H9 (cell line): Measurements from ENCODE around the gene OSCAR. TPM values are rescaled to one million over a fixed set of nuclear protein-coding genes. Genes with fewer than 3 reads are reported as not detected.

Experiments
- DNase-seq: peaks from one replicate; pipeline ENCODE4 v3.0.0-alpha.2; 2017
- H2AFZ ChIP-seq: one replicate; pipeline ENCODE4 v1.6.1; 2013; ENCODE audit warnings: mild to moderate bottlenecking, low read length, control low read depth, moderate library complexity
- H2AK5ac ChIP-seq: 2 replicates; pipeline ENCODE4 v1.6.1; 2013; ENCODE audit warnings: low read length, control low read depth, mixed read lengths; ENCODE audit not compliant: insufficient read length
- H2BK120ac ChIP-seq: one replicate; pipeline ENCODE4 v1.6.1; 2013; ENCODE audit warnings: low read depth, mild to moderate bottlenecking, low read length, control low read depth, inconsistent platforms; ENCODE audit not compliant: poor library complexity, severe bottlenecking
- H2BK12ac ChIP-seq: 2 replicates; pipeline ENCODE4 v1.6.1; 2013; ENCODE audit warnings: low read length, control low read depth, mixed read lengths, low read depth; ENCODE audit not compliant: insufficient read length
- H2BK15ac ChIP-seq: 2 replicates; pipeline ENCODE4 v1.6.1; 2013; ENCODE audit warnings: low read depth, low read length, control low read depth
- H2BK20ac ChIP-seq: one replicate; pipeline ENCODE4 v1.6.1; 2013; ENCODE audit warnings: low read depth, mild to moderate bottlenecking, low read length, control low read depth, inconsistent platforms; ENCODE audit not compliant: poor library complexity, severe bottlenecking
- H2BK5ac ChIP-seq: 2 replicates; pipeline ENCODE4 v1.6.1; 2013; ENCODE audit warnings: low read length, control low read depth, mixed read lengths; ENCODE audit not compliant: insufficient read length
- H3K14ac ChIP-seq: 2 replicates; pipeline ENCODE4 v1.6.1; 2013; ENCODE audit warnings: low read length, control low read depth; ENCODE audit not compliant: insufficient read depth
- H3K18ac ChIP-seq: 2 replicates; pipeline ENCODE4 v1.6.1; 2013; ENCODE audit warnings: low read depth, mild to moderate bottlenecking, mixed read lengths, low read length, control low read depth; ENCODE audit not compliant: insufficient read length
- H3K23ac ChIP-seq: 2 replicates; pipeline ENCODE4 v1.6.1; 2013; ENCODE audit warnings: low read length, control low read depth, mixed read lengths, low read depth; ENCODE audit not compliant: insufficient read length
- H3K23me2 ChIP-seq: 2 replicates; pipeline ENCODE4 v1.6.1; 2013; ENCODE audit warnings: low read depth, mild to moderate bottlenecking, mixed read lengths, low read length, control low read depth; ENCODE audit not compliant: insufficient read length, poor library complexity, severe bottlenecking
- H3K27ac ChIP-seq: 2 replicates; pipeline ENCODE4 v1.5.1; 2013; ENCODE audit warnings: low read length, control low read depth, mixed read lengths, low read depth; ENCODE audit not compliant: insufficient read length
- H3K27me3 ChIP-seq: 2 replicates; pipeline ENCODE4 v1.6.1; 2013; ENCODE audit warnings: low read length, control low read depth, inconsistent platforms; ENCODE audit not compliant: insufficient read depth
- H3K4ac ChIP-seq: 2 replicates; pipeline ENCODE4 v1.6.1; 2013; ENCODE audit warnings: low read depth, mild to moderate bottlenecking, control low read depth, inconsistent platforms, low read length, moderate library complexity
- H3K4me1 ChIP-seq: 2 replicates; pipeline ENCODE4 v1.6.1; 2013; ENCODE audit warnings: low read length, control low read depth, inconsistent platforms; ENCODE audit not compliant: insufficient read depth
- H3K4me2 ChIP-seq: 2 replicates; pipeline ENCODE4 v1.6.1; 2013; ENCODE audit warnings: low read length, control low read depth, mixed read lengths; ENCODE audit not compliant: insufficient read length, insufficient read depth
- H3K56ac ChIP-seq: 2 replicates; pipeline ENCODE4 v1.6.1; 2013; ENCODE audit warnings: low read depth, mild to moderate bottlenecking, mixed read lengths, low read length, control low read depth; ENCODE audit not compliant: insufficient read length
- H3K79me1 ChIP-seq: 2 replicates; pipeline ENCODE4 v1.6.1; 2013; ENCODE audit warnings: low read depth, mild to moderate bottlenecking, moderate library complexity, low read length, control low read depth, inconsistent platforms; ENCODE audit not compliant: insufficient read depth, poor library complexity, severe bottlenecking
- H3K79me2 ChIP-seq: 2 replicates; pipeline ENCODE4 v1.6.1; 2013; ENCODE audit warnings: low read length, control low read depth, inconsistent platforms; ENCODE audit not compliant: insufficient read depth
- H3K9ac ChIP-seq: 2 replicates; pipeline ENCODE4 v1.6.1; 2013; ENCODE audit warnings: low read length, control low read depth, mixed read lengths; ENCODE audit not compliant: insufficient read length; ENCODE audit errors: extremely low read depth
- H3K9me3 ChIP-seq: one replicate; pipeline ENCODE4 v1.6.1; 2013; ENCODE audit warnings: low read depth, low read length, inconsistent platforms; ENCODE audit not compliant: control insufficient read depth
- H3T11ph ChIP-seq: one replicate; pipeline ENCODE4 v1.6.1; 2013; ENCODE audit warnings: mild to moderate bottlenecking, low read length, control low read depth, inconsistent platforms
- H4K20me1 ChIP-seq: one replicate; pipeline ENCODE4 v1.6.1; 2013; ENCODE audit not compliant: control insufficient read depth, insufficient read length, insufficient read depth
- H4K5ac ChIP-seq: 2 replicates; pipeline ENCODE4 v1.6.1; 2013; ENCODE audit warnings: low read depth, mild to moderate bottlenecking, mixed read lengths, low read length, control low read depth; ENCODE audit not compliant: insufficient read length
- H4K8ac ChIP-seq: replicated peaks from 2 replicates; pipeline ENCODE4 v1.6.1; 2013; ENCODE audit warnings: low read length, control low read depth, mixed read lengths, low read depth; ENCODE audit not compliant: insufficient read length
- H4K91ac ChIP-seq: 2 replicates; pipeline ENCODE4 v1.6.1; 2013; ENCODE audit warnings: low read depth, mild to moderate bottlenecking, moderate library complexity, mixed read lengths, low read length, control low read depth; ENCODE audit not compliant: insufficient read length
- H3K27ac Mint-ChIP-seq, 3 experiments: 2 replicates in 2 of 3; 3 replicates in 1 of 3; pipeline ENCODE4 v1.8.0; 2020 to 2021; ENCODE audit warnings: mixed read lengths in 3 of 3, mild to moderate bottlenecking in 1 of 3, moderate library complexity in 1 of 3
- H3K27me3 Mint-ChIP-seq: 2 replicates; pipeline ENCODE4 v1.8.0; 2021; ENCODE audit warnings: low read depth, mild to moderate bottlenecking, moderate library complexity, mixed read lengths
- H3K36me3 Mint-ChIP-seq, 3 experiments: 2 replicates in 2 of 3; 3 replicates in 1 of 3; pipeline ENCODE4 v1.8.0; 2020 to 2021; ENCODE audit warnings: low read depth in 3 of 3, mixed read lengths in 3 of 3; ENCODE audit not compliant: insufficient read depth in 1 of 3
- H3K4me1 Mint-ChIP-seq, 2 experiments: 2 replicates each; pipeline ENCODE4 v1.8.0; 2020; ENCODE audit warnings: mixed read lengths in 2 of 2
- H3K4me3 Mint-ChIP-seq, 2 experiments: 2 replicates in 1 of 2; 3 replicates in 1 of 2; pipeline ENCODE4 v1.8.0; 2020 to 2021; ENCODE audit warnings: mild to moderate bottlenecking in 2 of 2, mixed read lengths in 2 of 2, moderate library complexity in 1 of 2
- H3K9me3 Mint-ChIP-seq, 2 experiments: 2 replicates in 1 of 2; 3 replicates in 1 of 2; pipeline ENCODE4 v1.8.0; 2020; ENCODE audit warnings: mild to moderate bottlenecking in 2 of 2, mixed read lengths in 2 of 2, moderate library complexity in 1 of 2
- WGBS: extraction: QIAGEN DNeasy Blood & Tissue Kit; methylation state at CpG from one replicate; pipeline ENCODE4 v1.1.7; 2013; ENCODE audit warnings: missing lambda C conversion rate, low lambda C conversion rate, mixed read lengths; ENCODE audit not compliant: insufficient read length; ENCODE audit errors: extremely low coverage; 5-methylcytosine and 5-hydroxymethylcytosine counted together
- total RNA-seq: library from RNA; stranded (reverse); gene quantifications from 2 replicates; pipeline ENCODE4 v1.2.1, GENCODE V29; 2021
- TF ChIP-seq, protein P1 (sequence below): fragments of 200-600 bp; sonication (generic); conservative IDR thresholded peaks from 3 replicates; pipeline ENCODE4 v1.8.0; 2021; ENCODE audit warnings: antibody characterized with exemption, mild to moderate bottlenecking

The OSCAR gene
- total RNA-seq, 1 experiment from 2014 or later: 0.24 TPM

GRCh38 chr19:54149021-54149812, 48.6 kb upstream of the OSCAR start:
- H3K27ac Mint-ChIP-seq: no peak overlapping the region; a peak in 1 of 7 replicates
- no peak overlapping the region for H4K5ac ChIP-seq
- H4K8ac ChIP-seq: no peak overlapping the region
- DNase-seq: no peak
- no peak overlapping the region for H2BK12ac ChIP-seq
- H3K23ac ChIP-seq: no peak overlapping the region
- H3K18ac ChIP-seq: no peak overlapping the region
- no peaks in the 10 kb centered on the region for H3K27me3 ChIP-seq
- H3K9me3 ChIP-seq: no peaks in the 10 kb centered on the region
- H3K4me2 ChIP-seq: no peak overlapping the region
- no peaks in the 10 kb centered on the region; a peak in 1 of 5 replicates for H3K9me3 Mint-ChIP-seq
- no peaks in the 10 kb centered on the region for H3K79me2 ChIP-seq
- no peak overlapping the region for H2AK5ac ChIP-seq
- no peak overlapping the region for H3K4ac ChIP-seq
- H3T11ph ChIP-seq: no peak overlapping the region
- H3K36me3 Mint-ChIP-seq: peaks cover 67 to 92% (median 91%) of the 10 kb centered on the region in 3 experiments
- no peak overlapping the region for H3K27ac ChIP-seq
- no peak overlapping the region for H2BK120ac ChIP-seq
- H3K4me1 ChIP-seq: no peaks in the 10 kb centered on the region
- no peak overlapping the region for H2BK20ac ChIP-seq
- TF ChIP-seq, protein P1, sequence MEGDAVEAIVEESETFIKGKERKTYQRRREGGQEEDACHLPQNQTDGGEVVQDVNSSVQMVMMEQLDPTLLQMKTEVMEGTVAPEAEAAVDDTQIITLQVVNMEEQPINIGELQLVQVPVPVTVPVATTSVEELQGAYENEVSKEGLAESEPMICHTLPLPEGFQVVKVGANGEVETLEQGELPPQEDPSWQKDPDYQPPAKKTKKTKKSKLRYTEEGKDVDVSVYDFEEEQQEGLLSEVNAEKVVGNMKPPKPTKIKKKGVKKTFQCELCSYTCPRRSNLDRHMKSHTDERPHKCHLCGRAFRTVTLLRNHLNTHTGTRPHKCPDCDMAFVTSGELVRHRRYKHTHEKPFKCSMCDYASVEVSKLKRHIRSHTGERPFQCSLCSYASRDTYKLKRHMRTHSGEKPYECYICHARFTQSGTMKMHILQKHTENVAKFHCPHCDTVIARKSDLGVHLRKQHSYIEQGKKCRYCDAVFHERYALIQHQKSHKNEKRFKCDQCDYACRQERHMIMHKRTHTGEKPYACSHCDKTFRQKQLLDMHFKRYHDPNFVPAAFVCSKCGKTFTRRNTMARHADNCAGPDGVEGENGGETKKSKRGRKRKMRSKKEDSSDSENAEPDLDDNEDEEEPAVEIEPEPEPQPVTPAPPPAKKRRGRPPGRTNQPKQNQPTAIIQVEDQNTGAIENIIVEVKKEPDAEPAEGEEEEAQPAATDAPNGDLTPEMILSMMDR: no peak
- H3K4me1 Mint-ChIP-seq: no peaks in the 10 kb centered on the region
- no peak overlapping the region for H2BK5ac ChIP-seq
- no peak overlapping the region for H4K91ac ChIP-seq
- no peak overlapping the region for H3K9ac ChIP-seq
- H4K20me1 ChIP-seq: no peaks in the 10 kb centered on the region
- H2BK15ac ChIP-seq: no peak overlapping the region
- no peak overlapping the region for H2AFZ ChIP-seq
- H3K79me1 ChIP-seq: no peaks in the 10 kb centered on the region
- peaks cover 1% of the 10 kb centered on the region; the same call in 1 of the 2 replicates for H3K27me3 Mint-ChIP-seq
- no peak overlapping the region for H3K14ac ChIP-seq
- no peak overlapping the region for H3K56ac ChIP-seq
- no CpG with 5 or more reads among the region's 12 CpGs for WGBS
- H3K23me2 ChIP-seq: no peaks in the 10 kb centered on the region
- H3K4me3 Mint-ChIP-seq: 0 out of 5 replicates have a peak overlapping the region, but pooled peaks of 1 of the 2 experiments have one; percentile 11
